K562 (cell line): Measurements from ENCODE around the gene EYA2. TPM values are rescaled to one million over a fixed set of nuclear protein-coding genes. Genes with fewer than 3 reads are reported as not detected.

Source experiments
- CREB1 ChIP-seq, 2 experiments: sonication (generic) in 1 of 2; formaldehyde crosslinking in 1 of 2; IDR thresholded peaks; 2 replicates each; pipeline versions ENCODE4 v1.6.1 to v1.8.0; 2012 to 2022; ENCODE audit warnings: inconsistent platforms in 1 of 2, mild to moderate bottlenecking in 1 of 2, missing genetic modification reagents in 1 of 2, moderate library complexity in 1 of 2
- CTBP1 ChIP-seq: fragments of 450-650 bp; IDR thresholded peaks from 2 replicates; pipeline ENCODE4 v1.6.1; 2016; ENCODE audit warnings: borderline replicate concordance
- DPF2 ChIP-seq: fragments of 450-650 bp; IDR thresholded peaks from 2 replicates; pipeline ENCODE4 v1.6.1; 2016
- ELK1 ChIP-seq: sonication (generic); formaldehyde crosslinking; IDR thresholded peaks from 2 replicates; pipeline ENCODE4 v1.8.1; 2022; ENCODE audit warnings: missing genetic modification reagents
- EP300 ChIP-seq: IDR thresholded peaks from 2 replicates; pipeline ENCODE4 v1.6.1; 2012; ENCODE audit warnings: low read length, improper control_type of control experiment
- EWSR1 ChIP-seq: fragments of 450-650 bp; IDR thresholded peaks from 2 replicates; pipeline ENCODE4 v1.6.1; 2018; ENCODE audit warnings: borderline replicate concordance, mild to moderate bottlenecking, low read depth, moderate library complexity; ENCODE audit not compliant: partially characterized antibody
- FOXK2 ChIP-seq, 2 experiments: fragments of 450-650 bp; IDR thresholded peaks in 1 of 2; conservative IDR thresholded peaks in 1 of 2; 2 replicates each; pipeline ENCODE4 v1.6.1; 2016; ENCODE audit warnings: low read depth in 2 of 2, mild to moderate bottlenecking in 1 of 2
- GABPA ChIP-seq: fragments of 200-800 bp; sonication (Bioruptor generic); conservative IDR thresholded peaks from 2 replicates; pipeline ENCODE4 v1.6.1; 2016; ENCODE audit warnings: low read depth, missing genetic modification characterization, missing compliant biosample characterization
- HLTF ChIP-seq: fragments of 450-650 bp; IDR thresholded peaks from 2 replicates; pipeline ENCODE4 v1.6.1; 2016
- MLLT1 ChIP-seq, 2 experiments: fragments of 450-650 bp; IDR thresholded peaks; 2 replicates each; pipeline ENCODE4 v1.6.1; 2016
- NBN ChIP-seq: fragments of 450-650 bp; IDR thresholded peaks from 2 replicates; pipeline ENCODE4 v1.6.1; 2016; ENCODE audit warnings: low read depth, mild to moderate bottlenecking
- PKNOX1 ChIP-seq: fragments of 450-650 bp; IDR thresholded peaks from 2 replicates; pipeline ENCODE4 v1.6.1; 2016
- RBBP5 ChIP-seq: fragments of 200-600 bp; sonication (generic); IDR thresholded peaks from 2 replicates; pipeline ENCODE4 v1.6.1; 2012; ENCODE audit warnings: borderline replicate concordance, mild to moderate bottlenecking, low read length, control low read depth, inconsistent platforms; ENCODE audit not compliant: insufficient read depth, poor library complexity, severe bottlenecking
- RBM14 ChIP-seq: fragments of 200-400 bp; formaldehyde crosslinking; IDR thresholded peaks from 2 replicates; pipeline ENCODE4 v1.6.1; 2018; ENCODE audit warnings: low read depth, mild to moderate bottlenecking, low read length, moderate library complexity, borderline replicate concordance; ENCODE audit not compliant: insufficient read depth
- RBM25 ChIP-seq: fragments of 200-400 bp; formaldehyde crosslinking; IDR thresholded peaks from 2 replicates; pipeline ENCODE4 v1.6.1; 2018; ENCODE audit warnings: low read length, low read depth, moderate library complexity; ENCODE audit not compliant: severe bottlenecking
- RBM39 ChIP-seq: fragments of 200-400 bp; formaldehyde crosslinking; optimal IDR thresholded peaks from 2 replicates; pipeline ENCODE3; 2018; ENCODE audit warnings: low read depth, low read length
- SMAD4 ChIP-seq: fragments of 250-450 bp; sonication (Bioruptor Pico); conservative IDR thresholded peaks from 2 replicates; pipeline ENCODE4 v1.8.0; 2021; ENCODE audit warnings: inconsistent platforms, mild to moderate bottlenecking, moderate library complexity
- SPI1 ChIP-seq: IDR thresholded peaks from 2 replicates; pipeline ENCODE4 v1.6.1; 2011; ENCODE audit warnings: low read depth, low read length, control low read depth, borderline replicate concordance
- TEAD2 ChIP-seq: fragments of 450-650 bp; IDR thresholded peaks from 2 replicates; pipeline ENCODE4 v1.6.1; 2016; ENCODE audit warnings: missing genetic modification characterization, control low read depth, missing compliant biosample characterization
- ZFPM2 ChIP-seq: fragments of 250-450 bp; sonication (Bioruptor Pico); IDR thresholded peaks from 2 replicates; pipeline ENCODE4 v1.5.1; 2022; ENCODE audit warnings: mild to moderate bottlenecking
- ZKSCAN8 ChIP-seq: fragments of 200-800 bp; sonication (Bioruptor generic); IDR thresholded peaks from 2 replicates; pipeline ENCODE4 v1.6.1; 2016; ENCODE audit warnings: missing genetic modification characterization, missing compliant biosample characterization
- ZNF280B ChIP-seq: fragments of 250-450 bp; sonication (Bioruptor Pico); IDR thresholded peaks from 2 replicates; pipeline ENCODE4 v1.5.1; 2021; ENCODE audit warnings: mild to moderate bottlenecking
- ZNF584 ChIP-seq: fragments of 200-800 bp; sonication (Bioruptor generic); IDR thresholded peaks from 2 replicates; pipeline ENCODE4 v1.6.1; 2016; ENCODE audit warnings: low read depth, mild to moderate bottlenecking, missing genetic modification characterization, missing compliant biosample characterization
- ZNF830 ChIP-seq: fragments of 250-450 bp; sonication (Bioruptor Pico); IDR thresholded peaks from 2 replicates; pipeline ENCODE4 v1.5.0; 2021; ENCODE audit warnings: mild to moderate bottlenecking
- polyA plus RNA-seq, 8 experiments: library from polyadenylated mRNA; depleted of rRNA in 4 of 8; stranded (reverse) in 5 of 8; unstranded in 3 of 8; fragments of >200 nt; fragmentation: Nextera tagmentation in 2 of 8; fragmentation: Illumina TruSeq in 1 of 8; extraction: Ambion mirVana in 2 of 8; extraction: Trizol in 1 of 8; gene quantifications; 2 replicates each; pipeline versions ENCODE4 v1.2.1 to v1.2.3, GENCODE V29; 2011 to 2014; ENCODE audit warnings: inconsistent platforms in 1 of 8, missing spikeins in 1 of 8
- total RNA-seq, 7 experiments: library from RNA; depleted of rRNA in 6 of 7; stranded (reverse); fragments of >200 nt in 6 of 7; fragmentation: Illumina TruSeq in 2 of 7; extraction: Trizol in 2 of 7; gene quantifications; 2 replicates each; pipeline versions ENCODE4 v1.2.1 to v1.2.3, GENCODE V29; 2011 to 2021; ENCODE audit warnings: low replicate concordance in 1 of 7

Gene EYA2
- total and polyA plus RNA-seq, 9 of the 15 experiments (the other 6 are each of a cell fraction or from before 2014, with no cell fraction given), result 0.03 TPM; not detected in 8

GRCh38 chr20:46990017-46990595, 95.5 kb downstream of the EYA2 start (continued):
- TF ChIP-seq PKNOX1 (peak; percentile 92), GABPA (tag) (peak; percentile 47), SMAD4 (CRISPR knock-in tag) (no peak), DPF2 (peak; percentile 77), RBM14 (no peak), ZNF280B (no peak), TEAD2 (tag) (no peak), RBBP5 (peak; percentile 62), ELK1 (no peak), ZKSCAN8 (CRISPR knock-in tag) (no peak), ZFPM2 (CRISPR knock-in tag) (no peak), RBM25 (no peak), RBM39 (no peak), CTBP1 (peak; percentile 94), NBN (peak; percentile 36; the same call in 1 of the 2 replicates), MLLT1 (IDR thresholded peaks at IDR 0.05) (0 out of 4 replicates have a peak, but pooled peaks of 1 of the 2 experiments have one; percentile 22), SPI1 (peak; percentile 78; the same call in 1 of the 2 replicates), EWSR1 (no peak), EP300 (peak; percentile 45; the same call in 1 of the 2 replicates), FOXK2 (conservative IDR thresholded peaks at IDR 0.05 in 1 of 2, IDR thresholded peaks at IDR 0.05 in 1 of 2; ENCODE audit: low read depth in 2 of 2) (peak; percentile 47 to 73; a peak in 1 of 4 replicates), ZNF584 (CRISPR knock-in tag) (peak; percentile 32; the same call in 1 of the 2 replicates), ZNF830 (0 out of 2 replicates have a peak, but pooled peaks have one; percentile 49), HLTF (no peak), CREB1 (IDR thresholded peaks at IDR 0.05) (peak; percentile 32; the same call in 1 of the 2 replicates), CREB1 (CRISPR knock-in tag; IDR thresholded peaks at IDR 0.05) (peak; percentile 48; the same call in 1 of the 2 replicates)
